ENCODE results near the gene C13orf46.

Gene C13orf46

DNA sequence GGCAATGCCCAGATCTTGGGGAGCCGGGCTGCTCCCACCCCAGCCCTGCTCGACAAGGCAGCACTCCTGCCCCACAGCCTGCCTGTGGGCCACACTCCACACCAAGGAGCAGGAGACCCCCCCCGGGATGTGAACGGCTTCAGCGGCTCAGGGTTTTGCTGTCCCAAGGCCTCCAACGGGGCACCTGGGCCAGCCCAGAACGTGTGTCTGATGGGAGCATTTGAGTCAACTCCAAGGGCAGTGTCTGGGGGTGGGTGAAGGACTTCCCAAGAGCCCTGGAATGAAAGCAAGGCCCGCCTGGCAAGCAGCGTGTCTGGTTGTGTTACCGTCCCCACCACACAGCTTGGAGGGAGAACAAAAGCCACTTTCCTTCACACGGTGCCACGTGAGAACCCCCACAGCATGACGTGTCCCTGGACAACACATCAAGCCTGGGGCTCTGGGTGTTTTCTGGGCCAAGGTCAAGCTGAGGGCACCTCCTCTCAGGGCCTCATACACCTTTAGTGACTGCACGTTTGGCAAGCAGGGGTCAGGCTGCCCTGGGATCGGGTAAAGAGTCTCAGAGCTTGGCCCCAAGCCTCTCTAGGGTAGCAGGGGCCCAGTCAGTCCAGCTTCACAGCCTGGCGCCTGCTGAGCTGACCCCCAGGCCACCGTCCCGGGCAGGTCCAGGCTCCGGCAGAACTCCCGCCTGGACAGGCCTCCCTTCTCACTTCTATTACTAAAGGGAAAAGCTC, 6.0 kb downstream of the C13orf46 start:
- no peak for DNase-seq (ENCODE audit: insufficient read length, low spot score)
- FAIRE-seq, result no peak
- no peak for TF ChIP-seq POLR2A (IDR thresholded peaks at IDR 0.05; ENCODE audit: low read depth, low read length)

DNA sequence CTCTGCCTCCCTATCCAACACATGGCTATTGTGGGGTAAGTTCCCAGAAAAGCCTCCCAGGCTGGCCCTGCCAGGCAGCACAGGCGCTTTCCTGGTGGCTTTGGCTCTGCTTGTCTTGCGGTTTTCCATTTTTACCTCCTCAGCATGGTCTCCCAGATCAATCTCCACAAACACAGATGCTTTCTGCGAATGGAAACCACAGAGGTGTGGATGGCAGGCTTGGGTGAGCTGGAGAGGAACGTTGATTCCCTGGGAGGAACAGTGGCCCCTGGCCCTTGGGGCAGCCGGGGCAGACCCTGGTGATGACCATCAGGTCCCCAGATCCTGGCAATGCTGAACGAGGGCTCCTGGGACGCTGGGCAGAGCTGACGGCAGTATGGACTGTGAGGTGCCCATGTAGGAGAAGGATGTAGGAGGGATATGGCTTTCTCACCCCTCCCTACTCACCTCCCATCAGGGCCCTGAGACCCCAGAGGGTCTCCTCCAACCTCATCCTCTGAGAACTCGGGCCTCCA, 6.6 kb downstream of the C13orf46 start:
- FAIRE-seq (no peak), DNase-seq (ENCODE audit: insufficient read length, low spot score) (no peak)
- TF ChIP-seq POLR2A (IDR thresholded peaks at IDR 0.05; ENCODE audit: low read depth, low read length), result no peak

DNA sequence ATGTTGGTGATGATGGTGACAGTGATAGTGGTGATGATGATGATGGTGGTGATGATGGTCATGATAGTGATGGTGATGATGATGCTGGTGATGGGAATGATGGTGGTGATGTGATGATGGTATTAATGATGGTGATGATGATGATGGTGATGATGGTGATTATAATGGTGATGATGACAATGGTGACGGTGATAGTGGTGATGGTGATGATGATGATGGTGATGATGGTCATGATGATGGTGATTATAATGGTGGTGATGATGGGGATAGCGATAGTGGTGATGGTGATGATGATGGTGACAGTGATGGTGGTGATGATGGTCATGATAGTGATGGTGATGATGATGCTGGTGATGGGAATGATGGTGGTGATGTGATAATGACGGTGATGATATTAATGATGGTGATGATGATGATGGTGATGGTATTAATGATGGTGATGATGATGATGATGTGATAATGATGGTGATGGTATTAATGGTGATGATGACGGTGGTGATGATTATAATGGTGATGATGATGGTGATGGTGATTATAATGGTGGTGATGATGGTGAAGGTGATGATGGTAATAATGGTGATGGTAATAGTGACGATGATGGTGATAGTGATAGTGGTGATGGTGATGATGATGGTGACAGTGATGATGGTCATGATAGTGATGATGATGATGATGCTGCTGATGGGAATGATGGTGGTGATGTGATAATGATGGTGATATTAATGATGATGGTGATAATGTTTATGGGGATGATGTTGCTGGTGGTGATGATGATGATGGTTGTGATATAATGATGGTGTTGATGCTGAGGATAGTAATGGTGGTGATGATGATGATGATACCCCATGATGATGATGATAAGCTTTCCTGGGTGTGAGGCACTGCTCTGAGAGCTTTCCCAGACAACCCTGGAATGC, 7.7 kb downstream of the C13orf46 start:
- DNase-seq (ENCODE audit: insufficient read length, low spot score) (no peak), FAIRE-seq (no peak)
- no peak for TF ChIP-seq POLR2A (IDR thresholded peaks at IDR 0.05; ENCODE audit: low read depth, low read length)

DNA sequence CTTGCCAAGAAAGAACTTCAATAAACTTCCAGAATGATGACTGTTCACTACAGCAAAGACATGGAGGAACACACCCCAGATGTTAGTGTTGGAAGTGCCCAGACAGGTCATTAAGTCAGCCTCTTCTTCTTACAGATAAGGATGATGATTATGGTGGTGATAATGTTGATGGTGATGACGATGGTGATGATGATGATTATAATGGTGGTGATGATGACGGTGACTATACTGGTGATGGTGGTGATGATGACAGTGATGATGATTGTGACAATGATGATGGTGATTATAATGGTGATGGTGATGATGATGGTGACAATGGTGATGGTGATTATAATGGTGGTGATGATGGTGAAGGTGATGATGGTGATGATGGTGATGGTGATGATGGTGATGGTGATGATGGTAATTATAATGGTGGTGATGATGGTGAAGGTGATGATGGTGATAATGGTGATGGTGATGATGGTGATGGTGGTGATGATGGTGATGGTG, 8.4 kb downstream of the C13orf46 start:
- no peak for FAIRE-seq
- no peak for TF ChIP-seq POLR2A (IDR thresholded peaks at IDR 0.05; ENCODE audit: low read depth, low read length)

DNA sequence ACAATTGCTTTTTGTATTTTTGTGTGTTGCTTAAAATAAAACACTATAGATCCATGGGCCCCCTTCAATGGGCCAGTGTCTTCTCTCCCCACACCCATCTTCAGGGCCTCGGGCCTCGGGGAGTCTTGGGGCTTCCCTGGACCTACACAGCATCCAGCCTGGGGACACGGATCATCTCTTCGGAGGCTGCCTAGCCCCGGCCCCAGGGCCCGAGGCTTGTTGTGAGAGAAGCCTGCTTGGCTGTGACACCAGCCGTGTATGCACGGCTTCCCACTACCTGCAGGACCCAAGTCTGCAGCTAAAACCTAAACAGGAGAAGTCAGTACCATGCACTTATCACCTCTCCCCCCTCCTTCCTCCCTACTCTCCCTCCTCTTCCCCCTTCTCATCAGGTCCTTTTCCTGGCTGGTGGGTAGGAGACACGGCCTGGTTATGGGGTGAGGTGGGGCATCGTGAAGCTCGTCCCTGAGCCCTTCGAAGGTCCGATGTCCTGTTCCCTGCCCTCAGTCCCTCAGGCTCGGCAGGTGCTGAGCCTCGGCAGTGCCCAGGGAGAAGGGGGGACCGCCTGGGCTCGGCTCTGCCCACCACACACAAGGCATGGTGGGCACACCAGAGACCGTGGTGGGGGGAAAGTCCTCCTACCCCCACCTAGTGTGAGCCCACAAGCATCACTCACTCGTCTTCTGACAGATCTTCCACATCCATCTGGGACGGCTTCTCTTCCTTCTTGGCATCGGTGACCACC, 9.5 kb downstream of the C13orf46 start:
- DNase-seq (ENCODE audit: insufficient read length, low spot score), result no peak
- no peak for TF ChIP-seq POLR2A (IDR thresholded peaks at IDR 0.05; ENCODE audit: low read depth, low read length)
- no peak for FAIRE-seq

More for the DNA sequence above, 8.4 kb downstream of the C13orf46 start:
- no peak for DNase-seq (ENCODE audit: insufficient read length, low spot score)

DNA sequence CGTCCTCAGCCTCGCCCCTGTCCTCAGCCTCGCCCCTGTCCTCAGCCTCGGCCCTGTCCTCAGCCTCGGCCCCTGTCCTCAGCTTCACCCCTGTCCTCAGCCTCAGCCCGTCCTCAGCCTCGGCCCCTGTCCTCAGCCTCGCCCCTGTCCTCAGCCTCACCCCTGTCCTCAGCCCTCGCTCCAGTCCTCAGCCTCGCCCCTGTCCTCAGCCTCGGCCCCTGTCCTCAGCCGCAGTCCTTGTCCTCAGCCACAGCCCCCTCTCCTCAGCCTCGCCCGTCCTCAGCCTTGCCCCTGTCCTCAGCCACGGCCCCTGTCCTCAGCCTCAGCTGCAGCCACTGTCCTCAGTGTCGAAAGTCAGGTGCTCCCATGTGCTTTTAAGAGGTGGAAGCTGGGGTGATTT, 10.5 kb downstream of the C13orf46 start:
- TF ChIP-seq POLR2A (IDR thresholded peaks at IDR 0.05; ENCODE audit: low read depth, low read length), result no peak
- no peak for FAIRE-seq
- no peak for DNase-seq (ENCODE audit: insufficient read length, low spot score)

DNA sequence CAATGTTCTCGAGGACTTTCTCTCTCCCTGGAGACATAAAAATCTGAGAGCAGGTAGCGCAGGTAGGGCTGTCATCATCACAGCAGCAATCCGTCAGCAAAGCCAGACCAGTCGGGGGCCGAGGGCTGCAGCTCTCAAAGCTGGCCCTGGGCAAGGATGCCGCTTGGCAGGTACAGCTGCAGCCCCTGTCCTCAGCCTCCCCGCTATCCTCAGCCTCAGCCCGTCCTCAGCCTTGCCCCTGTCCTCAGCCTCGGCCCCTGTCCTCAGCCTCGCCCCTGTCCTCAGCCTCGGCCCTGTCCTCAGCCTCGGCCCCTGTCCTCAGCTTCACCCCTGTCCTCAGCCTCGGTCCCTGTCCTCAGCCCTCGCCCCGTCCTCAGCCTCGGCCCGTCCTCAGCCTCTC, 10.9 kb downstream of the C13orf46 start:
- FAIRE-seq, result no peak
- no peak for TF ChIP-seq POLR2A (IDR thresholded peaks at IDR 0.05; ENCODE audit: low read depth, low read length)

DNA sequence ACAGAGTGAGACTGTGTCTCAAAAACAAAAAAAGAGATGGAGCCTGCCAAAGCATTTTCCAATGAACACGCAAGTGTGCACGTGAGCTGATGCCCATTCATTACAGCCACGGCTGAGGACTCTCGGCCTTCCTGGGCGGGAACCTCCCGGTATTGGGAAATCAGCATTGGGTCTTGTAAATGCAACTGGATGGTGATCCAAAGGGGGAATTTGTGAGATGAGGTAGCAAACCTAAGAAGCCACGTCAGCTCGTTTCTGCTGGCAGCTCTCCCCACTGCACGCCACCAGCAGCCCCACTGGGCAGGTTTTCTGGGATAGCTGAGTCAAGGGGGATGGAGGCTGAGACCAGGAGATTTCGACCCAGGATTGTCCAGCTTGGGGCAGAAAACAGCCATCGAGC, 11.5 kb downstream of the C13orf46 start:
- TF ChIP-seq POLR2A (IDR thresholded peaks at IDR 0.05; ENCODE audit: low read depth, low read length), result no peak
- FAIRE-seq, result no peak
- no peak for DNase-seq (ENCODE audit: insufficient read length, low spot score)

More for the DNA sequence above, 10.9 kb downstream of the C13orf46 start:
- DNase-seq (ENCODE audit: insufficient read length, low spot score), result no peak

DNA sequence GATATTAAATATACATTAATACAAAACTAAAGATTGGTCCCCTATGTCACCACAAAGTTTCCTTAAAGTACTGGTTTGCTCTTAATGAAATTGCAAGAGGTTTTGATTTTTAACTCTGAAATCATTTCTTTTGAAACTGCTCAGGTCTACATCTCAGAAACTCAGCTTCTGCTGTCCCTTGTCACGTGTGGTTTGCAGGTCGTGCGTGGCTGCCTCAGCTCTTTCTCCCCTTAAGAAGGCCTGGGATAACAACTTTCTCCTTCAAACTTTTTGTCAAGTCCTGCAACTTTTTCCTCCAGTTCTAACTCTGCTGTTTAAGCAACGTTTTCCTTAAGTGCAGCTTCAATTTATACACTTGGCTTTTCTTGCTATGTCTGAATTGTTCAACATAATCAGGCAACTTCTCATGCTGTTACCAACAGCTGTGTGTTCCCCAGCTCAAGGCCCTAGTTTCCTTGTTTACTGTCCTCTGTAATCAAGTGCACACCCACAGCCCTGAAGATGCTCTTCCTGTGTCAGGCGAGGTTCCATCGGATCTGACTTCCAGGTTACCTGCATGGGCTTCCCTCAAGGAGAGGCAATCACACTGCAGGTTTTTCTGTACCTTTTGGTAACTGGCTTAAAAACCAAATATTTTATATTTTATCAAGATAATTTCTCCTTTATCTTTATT, 13.5 kb downstream of the C13orf46 start:
- no peak for DNase-seq (ENCODE audit: insufficient read length, low spot score)
- FAIRE-seq, result no peak
- TF ChIP-seq POLR2A (IDR thresholded peaks at IDR 0.05; ENCODE audit: low read depth, low read length), result no peak

DNA sequence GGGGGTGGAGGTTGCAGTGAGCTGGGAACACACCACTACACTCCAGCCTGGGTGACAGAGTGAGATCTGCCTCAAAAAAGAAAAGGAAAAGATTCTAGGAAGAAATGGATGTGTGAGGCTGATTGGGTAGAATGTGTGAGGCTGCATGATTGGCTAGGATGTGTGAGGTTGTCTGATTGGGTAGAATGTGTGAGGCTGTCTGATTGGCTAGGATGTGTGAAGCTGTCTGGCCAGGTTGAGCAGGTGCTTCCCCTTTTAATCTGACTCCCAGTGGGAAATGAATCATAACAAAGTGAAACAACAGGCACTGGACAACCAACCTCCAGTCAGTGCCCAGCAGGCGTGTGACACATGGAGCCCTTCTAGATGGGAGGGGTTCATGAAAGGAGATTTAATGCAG, 14.7 kb downstream of the C13orf46 start:
- no peak for TF ChIP-seq POLR2A (IDR thresholded peaks at IDR 0.05; ENCODE audit: low read depth, low read length)
- DNase-seq (ENCODE audit: insufficient read length, low spot score) (peak; percentile 76), FAIRE-seq (no peak)

DNA sequence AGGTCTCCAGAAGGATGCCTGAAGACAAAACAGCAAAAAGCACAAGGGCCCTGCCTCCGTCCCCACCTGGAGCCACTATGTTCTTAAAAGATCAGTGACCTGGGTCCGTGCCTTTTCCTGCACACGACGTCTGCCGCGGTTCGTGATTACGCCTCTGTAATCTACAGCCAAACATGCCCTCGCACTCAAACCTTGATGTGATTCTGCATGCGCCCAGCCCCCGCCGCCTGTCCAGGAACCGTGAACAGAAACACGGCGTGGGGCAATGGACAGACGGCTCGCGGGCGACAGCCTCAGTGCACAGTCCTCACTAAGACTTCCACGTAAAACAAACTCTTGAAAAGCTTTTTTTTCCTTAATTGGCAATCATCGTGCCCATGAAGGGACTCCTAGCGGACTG, 15.5 kb downstream of the C13orf46 start:
- no peak for DNase-seq (ENCODE audit: insufficient read length, low spot score)
- TF ChIP-seq POLR2A (IDR thresholded peaks at IDR 0.05; ENCODE audit: low read depth, low read length), result no peak
- no peak for FAIRE-seq

DNA sequence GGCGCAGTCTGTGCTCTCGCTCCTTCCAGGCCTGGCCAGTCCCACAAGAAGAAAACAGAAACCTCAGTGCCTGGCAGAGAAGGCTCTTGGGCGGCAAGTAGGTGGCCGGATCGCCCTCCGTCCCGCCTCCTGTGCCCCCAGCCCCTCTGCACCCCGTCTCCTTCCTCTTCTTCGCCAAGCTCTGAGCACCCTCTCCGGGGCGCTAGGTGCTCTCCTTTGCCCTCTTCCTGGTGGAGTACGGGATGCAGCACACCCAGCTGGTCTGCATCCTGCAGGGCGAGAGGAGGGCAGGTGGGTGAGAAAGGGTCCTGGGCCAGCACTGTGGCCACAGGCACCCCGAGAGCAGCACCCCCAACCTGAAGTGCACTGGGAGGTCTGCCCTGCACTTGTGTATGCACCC, 17.3 kb downstream of the C13orf46 start:
- FAIRE-seq (no peak), DNase-seq (ENCODE audit: insufficient read length, low spot score) (no peak)
- TF ChIP-seq POLR2A (IDR thresholded peaks at IDR 0.05; ENCODE audit: low read depth, low read length), result no peak

DNA sequence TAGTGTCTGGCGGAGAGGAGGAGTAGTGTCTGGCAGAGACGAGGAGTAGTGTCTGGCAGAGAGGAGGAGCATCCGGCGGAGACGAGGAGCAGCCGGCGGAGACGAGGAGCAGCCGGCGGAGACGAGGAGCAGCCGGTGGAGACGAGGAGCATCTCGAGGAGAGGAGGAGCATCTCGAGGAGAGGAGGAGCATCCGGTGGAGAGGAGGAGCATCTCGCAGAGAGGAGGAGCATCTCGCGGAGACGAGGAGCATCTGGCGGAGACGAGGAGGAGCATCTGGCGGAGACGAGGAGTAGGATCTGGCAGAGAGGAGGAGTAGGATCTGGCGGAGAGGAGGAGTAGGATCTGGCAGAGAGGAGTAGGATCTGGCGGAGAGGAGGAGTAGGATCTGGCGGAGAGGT, 18.2 kb downstream of the C13orf46 start:
- DNase-seq (ENCODE audit: insufficient read length, low spot score) (no peak), FAIRE-seq (no peak)
- TF ChIP-seq POLR2A (IDR thresholded peaks at IDR 0.05; ENCODE audit: low read depth, low read length), result no peak
